GM19023 (cell line): ENCODE measurements around the gene PDAP1.
"Not testable (repeated sequence)": the region's sequence is repeated elsewhere in the genome, so short reads cannot be mapped to it uniquely, and the experiment has no call there.

Source experiments
- ATAC-seq: cut with Tn5 transposase; IDR thresholded peaks from one replicate; pipeline ENCODE4 v1.9.1; 2021; ENCODE audit warnings: mild to moderate bottlenecking, moderate library complexity; ENCODE audit not compliant: unreplicated experiment

The PDAP1 gene

GRCh38 chr7:99397297-99397983 lies 11.0 kb downstream of the PDAP1 start:
- ATAC-seq: no peak

GRCh38 chr7:99396418-99397296 lies 11.7 kb downstream of the PDAP1 start:
- ATAC-seq: no peak

- ATAC-seq: no peak
Observed at GRCh38 chr7:99395616-99396327, 12.6 kb downstream of the PDAP1 start.

GRCh38 chr7:99394188-99394502 lies 14.3 kb downstream of the PDAP1 start:
- ATAC-seq: no peak

- ATAC-seq: no peak
Observed at GRCh38 chr7:99393355-99394187, 14.8 kb downstream of the PDAP1 start.

GRCh38 chr7:99392659-99393354 lies 15.6 kb downstream of the PDAP1 start:
- ATAC-seq: no peak

GRCh38 chr7:99392046-99392445 lies 16.4 kb downstream of the PDAP1 start:
- ATAC-seq: no peak

GRCh38 chr7:99390941-99391602 lies 17.3 kb downstream of the PDAP1 start:
- no peak for ATAC-seq

GRCh38 chr7:99389772-99390171 lies 18.6 kb downstream of the PDAP1 start:
- ATAC-seq: no peak

GRCh38 chr7:99387912-99388311 lies 20.5 kb downstream of the PDAP1 start:
- ATAC-seq: no peak

- ATAC-seq: not testable (repeated sequence)
Observed at GRCh38 chr7:99387239-99387635, 21.2 kb downstream of the PDAP1 start.

- ATAC-seq: no peak
Observed at GRCh38 chr7:99386584-99387238, 21.7 kb downstream of the PDAP1 start.

GRCh38 chr7:99385564-99385963 lies 22.8 kb downstream of the PDAP1 start:
- ATAC-seq: no peak

- ATAC-seq: no peak
Observed at GRCh38 chr7:99384523-99384922, 23.9 kb downstream of the PDAP1 start.

GRCh38 chr7:99383791-99384370 lies 24.5 kb downstream of the PDAP1 start:
- ATAC-seq: no peak

- no peak for ATAC-seq
Observed at GRCh38 chr7:99383203-99383602, 25.2 kb downstream of the PDAP1 start.

- ATAC-seq: no peak
Observed at GRCh38 chr7:99381664-99382075, 26.7 kb downstream of the PDAP1 start.

- ATAC-seq: peak; percentile 78
Observed at GRCh38 chr7:99380823-99381663, 27.4 kb downstream of the PDAP1 start.
